Measurements from ENCODE around the gene CFAP126.

Gene CFAP126

DNA sequence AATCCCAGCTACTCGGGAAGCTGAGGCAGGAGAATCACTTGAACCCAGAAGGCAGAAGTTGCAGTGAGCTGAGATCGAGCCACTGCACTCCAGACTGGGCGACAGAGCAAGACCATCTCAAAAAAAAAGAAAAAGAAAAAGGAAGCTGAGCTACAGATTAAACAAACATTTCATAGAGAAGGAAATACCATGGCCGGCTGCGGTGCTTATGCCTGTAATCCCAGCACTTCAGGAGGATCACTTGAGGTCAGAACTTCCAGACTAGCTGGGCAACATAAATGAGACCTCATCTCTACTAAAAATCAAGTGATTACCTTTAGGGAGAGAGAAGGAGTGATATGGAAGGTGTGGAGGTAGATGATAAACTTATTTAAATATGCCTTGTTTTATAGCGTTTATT lies 14.0 kb upstream of the CFAP126 start:
- Histone ChIP-seq H3K4me1 (no peaks in the 10 kb centered on the region), H3K4me3 (ENCODE audit: low read depth, low read length) (no peak overlapping the region), H3K27me3 (no peaks in the 10 kb centered on the region), H3K36me3 (no peaks in the 10 kb centered on the region), H3K9me3 (no peaks in the 10 kb centered on the region)
- no peak for TF ChIP-seq CTCF (IDR thresholded peaks at IDR 0.05; ENCODE audit: low read depth, low read length)
- no peak for DNase-seq

GRCh38 chr1:161379071-161379470 lies 11.4 kb upstream of the CFAP126 start:
- TF ChIP-seq CTCF (IDR thresholded peaks at IDR 0.05; ENCODE audit: low read depth, low read length): no peak
- no peaks in the 10 kb centered on the region for H3K27me3 ChIP-seq
- no peak overlapping the region for H3K4me3 ChIP-seq (ENCODE audit: low read depth, low read length)
- no peaks in the 10 kb centered on the region for H3K4me1 ChIP-seq
- no peaks in the 10 kb centered on the region for H3K9me3 ChIP-seq
- no peak for DNase-seq
- no peaks in the 10 kb centered on the region for H3K36me3 ChIP-seq

DNA sequence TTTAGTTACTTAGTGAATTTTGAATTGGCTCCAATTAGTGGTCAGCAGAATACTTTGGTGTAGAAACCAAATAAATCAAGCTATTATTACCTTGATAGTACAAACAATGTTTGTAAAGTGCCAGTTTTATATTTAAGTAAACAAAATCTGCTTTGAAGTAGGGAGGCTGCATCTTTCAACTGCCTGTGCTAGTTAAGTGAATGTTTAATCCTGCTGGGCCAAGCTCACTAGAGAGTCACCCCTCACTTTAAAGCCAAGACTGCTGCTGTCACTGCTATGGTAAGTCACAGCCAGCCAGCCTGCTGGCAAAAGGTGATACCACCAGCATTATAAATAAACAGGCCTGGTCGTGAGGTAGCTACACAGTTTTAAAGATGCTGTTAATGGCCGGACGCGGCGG lies 10.3 kb upstream of the CFAP126 start:
- TF ChIP-seq CTCF (IDR thresholded peaks at IDR 0.05; ENCODE audit: low read depth, low read length): no peak
- no peaks in the 10 kb centered on the region for H3K36me3 ChIP-seq
- H3K4me3 ChIP-seq (ENCODE audit: low read depth, low read length): no peak overlapping the region
- DNase-seq: no peak
- H3K4me1 ChIP-seq: no peaks in the 10 kb centered on the region
- H3K27me3 ChIP-seq: no peaks in the 10 kb centered on the region
- no peaks in the 10 kb centered on the region for H3K9me3 ChIP-seq

- peak; percentile 66 for TF ChIP-seq CTCF (IDR thresholded peaks at IDR 0.05; ENCODE audit: low read depth, low read length)
- Histone ChIP-seq H3K9me3 (no peaks in the 10 kb centered on the region), H3K4me1 (no peaks in the 10 kb centered on the region), H3K27me3 (no peaks in the 10 kb centered on the region), H3K4me3 (ENCODE audit: low read depth, low read length) (no peak overlapping the region), H3K36me3 (no peaks in the 10 kb centered on the region)
- no peak for DNase-seq
These were observed 6.7 kb upstream of the CFAP126 start for GRCh38 chr1:161374373-161374772.

DNA sequence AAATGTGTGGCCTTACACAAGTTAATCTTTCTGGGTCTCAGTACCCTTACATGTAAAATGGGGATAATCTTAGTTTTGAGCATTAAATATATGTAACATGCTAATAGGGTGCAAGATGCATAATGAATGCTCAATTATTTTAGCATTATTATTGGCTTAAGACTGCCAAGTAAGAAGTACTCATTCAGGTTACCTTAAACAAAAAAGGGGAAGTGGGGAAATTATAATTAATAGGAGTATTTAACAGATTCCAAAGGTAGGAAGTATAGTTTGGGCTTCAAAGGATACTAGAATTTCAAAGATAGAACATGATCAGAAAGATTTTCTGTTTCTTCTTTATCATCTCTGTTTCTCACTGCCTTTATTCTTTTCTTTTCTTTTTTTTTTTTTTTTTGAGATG lies 5.8 kb upstream of the CFAP126 start:
- no peak for TF ChIP-seq CTCF (IDR thresholded peaks at IDR 0.05; ENCODE audit: low read depth, low read length)
- DNase-seq: no peak
- no peaks in the 10 kb centered on the region for H3K9me3 ChIP-seq
- no peaks in the 10 kb centered on the region for H3K36me3 ChIP-seq
- H3K27me3 ChIP-seq: no peaks in the 10 kb centered on the region
- no peak overlapping the region for H3K4me3 ChIP-seq (ENCODE audit: low read depth, low read length)
- H3K4me1 ChIP-seq: no peaks in the 10 kb centered on the region

GRCh38 chr1:161365207-161365606 lies 2.5 kb downstream of the CFAP126 start:
- no peak overlapping the region for H3K4me3 ChIP-seq (ENCODE audit: low read depth, low read length)
- no peaks in the 10 kb centered on the region for H3K9me3 ChIP-seq
- TF ChIP-seq CTCF (IDR thresholded peaks at IDR 0.05; ENCODE audit: low read depth, low read length): no peak
- peaks cover 5% of the 10 kb centered on the region for H3K36me3 ChIP-seq
- H3K27me3 ChIP-seq: no peaks in the 10 kb centered on the region
- peaks cover 8% of the 10 kb centered on the region for H3K4me1 ChIP-seq
- DNase-seq: no peak

Data from BE2C (cell line).